ENCODE measurements around the gene TDRKH.

TDRKH gene

GRCh38 chr1:151801846-151802245 lies 11.5 kb upstream of the TDRKH start:
- no peaks in the 10 kb centered on the region for H3K4me1 ChIP-seq (ENCODE audit: insufficient read depth, low read length, poor library complexity, severe bottlenecking)
- H4K20me1 ChIP-seq (ENCODE audit: insufficient read depth, low read length, poor library complexity, severe bottlenecking): no peaks in the 10 kb centered on the region
- H3K79me2 ChIP-seq (ENCODE audit: insufficient read depth, low read length): no peaks in the 10 kb centered on the region
- H3K9me3 ChIP-seq (ENCODE audit: insufficient read depth, low read depth, low read length): no peaks in the 10 kb centered on the region
- no peak overlapping the region for H3K4me2 ChIP-seq (ENCODE audit: low read depth, low read length, poor library complexity, severe bottlenecking)
- no peaks in the 10 kb centered on the region for H3K27me3 ChIP-seq (ENCODE audit: insufficient read depth, low read length, poor library complexity, severe bottlenecking)
- no peak overlapping the region for H2AFZ ChIP-seq (ENCODE audit: low read length)
- no peak for TF ChIP-seq CTCF (conservative IDR thresholded peaks at IDR 0.05; ENCODE audit: low read length)
- TF ChIP-seq EZH2phosphoT487 (IDR thresholded peaks at IDR 0.05; ENCODE audit: borderline replicate concordance): no peak
- H3F3A ChIP-seq (ENCODE audit: low read depth): no peaks in the 10 kb centered on the region
- no peak overlapping the region for H3K9ac ChIP-seq (ENCODE audit: low read depth, low read length, poor library complexity, severe bottlenecking)
- H3K36me3 ChIP-seq (ENCODE audit: insufficient read depth, low read length): no peaks in the 10 kb centered on the region
- no peak overlapping the region for H3K4me3 ChIP-seq (ENCODE audit: low read length, poor library complexity, severe bottlenecking)
- H3K9me2 ChIP-seq (replicated peaks; ENCODE audit: low read depth, low read length): no peaks in the 10 kb centered on the region

- no peaks in the 10 kb centered on the region for H3K9me2 ChIP-seq (replicated peaks; ENCODE audit: low read depth, low read length)
- no peak overlapping the region for H3K9ac ChIP-seq (ENCODE audit: low read depth, low read length, poor library complexity, severe bottlenecking)
- H3K79me2 ChIP-seq (ENCODE audit: insufficient read depth, low read length): no peaks in the 10 kb centered on the region
- H3K4me3 ChIP-seq (ENCODE audit: low read length, poor library complexity, severe bottlenecking): no peak overlapping the region
- H2AFZ ChIP-seq (ENCODE audit: low read length): no peak overlapping the region
- H3F3A ChIP-seq (ENCODE audit: low read depth): no peaks in the 10 kb centered on the region
- H3K4me1 ChIP-seq (ENCODE audit: insufficient read depth, low read length, poor library complexity, severe bottlenecking): no peaks in the 10 kb centered on the region
- H4K20me1 ChIP-seq (ENCODE audit: insufficient read depth, low read length, poor library complexity, severe bottlenecking): no peaks in the 10 kb centered on the region
- no peaks in the 10 kb centered on the region for H3K36me3 ChIP-seq (ENCODE audit: insufficient read depth, low read length)
- H3K27me3 ChIP-seq (ENCODE audit: insufficient read depth, low read length, poor library complexity, severe bottlenecking): no peaks in the 10 kb centered on the region
- H3K9me3 ChIP-seq (ENCODE audit: insufficient read depth, low read depth, low read length): no peaks in the 10 kb centered on the region
- TF ChIP-seq CTCF (conservative IDR thresholded peaks at IDR 0.05; ENCODE audit: low read length) (no peak), EZH2phosphoT487 (IDR thresholded peaks at IDR 0.05; ENCODE audit: borderline replicate concordance) (no peak)
- H3K4me2 ChIP-seq (ENCODE audit: low read depth, low read length, poor library complexity, severe bottlenecking): no peak overlapping the region
These were observed 11.1 kb upstream of the TDRKH start for GRCh38 chr1:151801310-151801820.

GRCh38 chr1:151800830-151801229 lies 10.5 kb upstream of the TDRKH start:
- no peaks in the 10 kb centered on the region for H4K20me1 ChIP-seq (ENCODE audit: insufficient read depth, low read length, poor library complexity, severe bottlenecking)
- H3K9me3 ChIP-seq (ENCODE audit: insufficient read depth, low read depth, low read length): no peaks in the 10 kb centered on the region
- H3K9ac ChIP-seq (ENCODE audit: low read depth, low read length, poor library complexity, severe bottlenecking): no peak overlapping the region
- H3F3A ChIP-seq (ENCODE audit: low read depth): no peaks in the 10 kb centered on the region
- H3K4me2 ChIP-seq (ENCODE audit: low read depth, low read length, poor library complexity, severe bottlenecking): no peak overlapping the region
- no peaks in the 10 kb centered on the region for H3K9me2 ChIP-seq (replicated peaks; ENCODE audit: low read depth, low read length)
- no peak overlapping the region for H3K4me3 ChIP-seq (ENCODE audit: low read length, poor library complexity, severe bottlenecking)
- no peak for TF ChIP-seq EZH2phosphoT487 (IDR thresholded peaks at IDR 0.05; ENCODE audit: borderline replicate concordance)
- TF ChIP-seq CTCF (conservative IDR thresholded peaks at IDR 0.05; ENCODE audit: low read length): no peak
- no peak overlapping the region for H2AFZ ChIP-seq (ENCODE audit: low read length)
- H3K4me1 ChIP-seq (ENCODE audit: insufficient read depth, low read length, poor library complexity, severe bottlenecking): no peaks in the 10 kb centered on the region
- H3K79me2 ChIP-seq (ENCODE audit: insufficient read depth, low read length): no peaks in the 10 kb centered on the region
- no peaks in the 10 kb centered on the region for H3K36me3 ChIP-seq (ENCODE audit: insufficient read depth, low read length)
- H3K27me3 ChIP-seq (ENCODE audit: insufficient read depth, low read length, poor library complexity, severe bottlenecking): no peaks in the 10 kb centered on the region

Measured in Loucy (cell line).